ENCODE results near the gene SLC23A2.

- TF ChIP-seq POLR2AphosphoS5 (IDR thresholded peaks at IDR 0.05; ENCODE audit: low read depth, low read length) (no peak), TAF1 (IDR thresholded peaks at IDR 0.05; ENCODE audit: borderline replicate concordance, insufficient read depth, low read length) (no peak), FOXP2 (optimal IDR thresholded peaks at IDR 0.05; ENCODE audit: borderline replicate concordance, extremely low read depth, extremely low read length, insufficient read depth) (no peak)
- TF ChIP-seq, protein P1, sequence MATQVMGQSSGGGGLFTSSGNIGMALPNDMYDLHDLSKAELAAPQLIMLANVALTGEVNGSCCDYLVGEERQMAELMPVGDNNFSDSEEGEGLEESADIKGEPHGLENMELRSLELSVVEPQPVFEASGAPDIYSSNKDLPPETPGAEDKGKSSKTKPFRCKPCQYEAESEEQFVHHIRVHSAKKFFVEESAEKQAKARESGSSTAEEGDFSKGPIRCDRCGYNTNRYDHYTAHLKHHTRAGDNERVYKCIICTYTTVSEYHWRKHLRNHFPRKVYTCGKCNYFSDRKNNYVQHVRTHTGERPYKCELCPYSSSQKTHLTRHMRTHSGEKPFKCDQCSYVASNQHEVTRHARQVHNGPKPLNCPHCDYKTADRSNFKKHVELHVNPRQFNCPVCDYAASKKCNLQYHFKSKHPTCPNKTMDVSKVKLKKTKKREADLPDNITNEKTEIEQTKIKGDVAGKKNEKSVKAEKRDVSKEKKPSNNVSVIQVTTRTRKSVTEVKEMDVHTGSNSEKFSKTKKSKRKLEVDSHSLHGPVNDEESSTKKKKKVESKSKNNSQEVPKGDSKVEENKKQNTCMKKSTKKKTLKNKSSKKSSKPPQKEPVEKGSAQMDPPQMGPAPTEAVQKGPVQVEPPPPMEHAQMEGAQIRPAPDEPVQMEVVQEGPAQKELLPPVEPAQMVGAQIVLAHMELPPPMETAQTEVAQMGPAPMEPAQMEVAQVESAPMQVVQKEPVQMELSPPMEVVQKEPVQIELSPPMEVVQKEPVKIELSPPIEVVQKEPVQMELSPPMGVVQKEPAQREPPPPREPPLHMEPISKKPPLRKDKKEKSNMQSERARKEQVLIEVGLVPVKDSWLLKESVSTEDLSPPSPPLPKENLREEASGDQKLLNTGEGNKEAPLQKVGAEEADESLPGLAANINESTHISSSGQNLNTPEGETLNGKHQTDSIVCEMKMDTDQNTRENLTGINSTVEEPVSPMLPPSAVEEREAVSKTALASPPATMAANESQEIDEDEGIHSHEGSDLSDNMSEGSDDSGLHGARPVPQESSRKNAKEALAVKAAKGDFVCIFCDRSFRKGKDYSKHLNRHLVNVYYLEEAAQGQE (IDR thresholded peaks at IDR 0.05; ENCODE audit: insufficient read depth in 1 of 2, low read depth in 2 of 2, low read length in 2 of 2) = no peak
Observed at GRCh38 chr20:4929686-4930397, 71.5 kb downstream of the SLC23A2 start.

Data from PFSK-1 (cell line).